Measurements from ENCODE around the gene TMEM181.

DNA sequence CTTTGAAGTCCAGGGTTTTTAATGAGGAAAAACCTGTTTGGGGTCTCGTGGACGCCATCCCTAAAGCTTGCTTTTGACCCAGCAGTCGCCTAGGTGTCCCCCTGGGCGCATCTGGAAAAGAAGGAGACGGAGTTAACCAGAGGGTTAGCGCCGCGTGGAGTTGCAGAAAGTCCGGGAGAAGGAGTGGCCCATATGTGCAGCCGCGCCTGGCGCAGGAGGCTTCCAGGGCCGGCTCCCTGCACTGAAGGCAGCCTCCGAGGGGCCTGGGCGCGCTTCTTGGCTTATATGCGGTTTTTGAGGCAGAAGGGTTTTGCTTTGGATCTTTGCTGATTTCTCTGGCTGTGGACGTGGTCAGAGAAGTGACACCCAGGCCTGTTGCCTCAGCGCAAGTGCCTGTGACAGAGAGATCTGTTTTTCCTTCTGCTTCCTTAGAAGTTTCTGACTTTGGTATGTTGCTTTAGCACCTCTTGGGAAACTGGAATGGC lies 987 bp downstream of the TMEM181 start:
- TF ChIP-seq POLR2A (IDR thresholded peaks at IDR 0.05), result no peak
- TF ChIP-seq, protein P1, sequence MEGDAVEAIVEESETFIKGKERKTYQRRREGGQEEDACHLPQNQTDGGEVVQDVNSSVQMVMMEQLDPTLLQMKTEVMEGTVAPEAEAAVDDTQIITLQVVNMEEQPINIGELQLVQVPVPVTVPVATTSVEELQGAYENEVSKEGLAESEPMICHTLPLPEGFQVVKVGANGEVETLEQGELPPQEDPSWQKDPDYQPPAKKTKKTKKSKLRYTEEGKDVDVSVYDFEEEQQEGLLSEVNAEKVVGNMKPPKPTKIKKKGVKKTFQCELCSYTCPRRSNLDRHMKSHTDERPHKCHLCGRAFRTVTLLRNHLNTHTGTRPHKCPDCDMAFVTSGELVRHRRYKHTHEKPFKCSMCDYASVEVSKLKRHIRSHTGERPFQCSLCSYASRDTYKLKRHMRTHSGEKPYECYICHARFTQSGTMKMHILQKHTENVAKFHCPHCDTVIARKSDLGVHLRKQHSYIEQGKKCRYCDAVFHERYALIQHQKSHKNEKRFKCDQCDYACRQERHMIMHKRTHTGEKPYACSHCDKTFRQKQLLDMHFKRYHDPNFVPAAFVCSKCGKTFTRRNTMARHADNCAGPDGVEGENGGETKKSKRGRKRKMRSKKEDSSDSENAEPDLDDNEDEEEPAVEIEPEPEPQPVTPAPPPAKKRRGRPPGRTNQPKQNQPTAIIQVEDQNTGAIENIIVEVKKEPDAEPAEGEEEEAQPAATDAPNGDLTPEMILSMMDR (IDR thresholded peaks at IDR 0.05), result no peak

Measured in right lobe of liver (tissue), 4 donors.